Hematopoietic multipotent progenitor cell (in vitro differentiated cells): ENCODE measurements around the gene CTNNA2. TPM values are rescaled to one million over a fixed set of nuclear protein-coding genes. Genes with fewer than 3 reads are reported as not detected.

Source experiments
- DNase-seq, 3 donors: peaks; one replicate each; pipeline ENCODE4 v3.0.0-alpha.2; 2011 to 2015; ENCODE audit warnings: low read depth in 2 of 3, low spot score in 2 of 3
- total RNA-seq: library from RNA; depleted of rRNA; stranded (reverse); fragments of >200 nt; gene quantifications from one replicate; pipeline ENCODE4 v1.2.3, GENCODE V29; 2012

Gene CTNNA2
- total RNA-seq, 1 donor = not detected

DNA sequence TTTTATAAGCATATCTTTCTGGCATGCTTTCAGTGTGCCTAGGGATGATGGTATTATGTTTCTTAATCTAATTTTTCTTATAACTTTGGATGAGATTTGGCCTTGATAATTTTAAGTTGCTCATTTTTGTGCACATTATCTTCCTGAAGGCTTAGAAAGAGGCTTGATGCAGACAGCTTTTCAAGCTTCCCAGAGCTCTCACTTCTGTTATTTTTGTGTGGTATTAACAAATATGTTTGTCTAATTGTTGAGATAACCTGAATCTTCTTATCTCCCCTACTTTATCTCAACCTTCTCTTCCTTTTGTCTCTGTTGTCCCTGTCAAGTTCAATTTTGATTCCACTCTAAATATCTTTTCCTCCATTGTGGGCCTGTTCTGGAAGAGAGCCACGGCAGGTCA, 904.9 kb downstream of the CTNNA2 start:
- DNase-seq = no peak

GRCh38 chr2:80420530-80421208, 907.8 kb downstream of the CTNNA2 start:
- no peak for DNase-seq

- no peak for DNase-seq
Measured at GRCh38 chr2:80429251-80429650, 916.4 kb downstream of the CTNNA2 start.

DNA sequence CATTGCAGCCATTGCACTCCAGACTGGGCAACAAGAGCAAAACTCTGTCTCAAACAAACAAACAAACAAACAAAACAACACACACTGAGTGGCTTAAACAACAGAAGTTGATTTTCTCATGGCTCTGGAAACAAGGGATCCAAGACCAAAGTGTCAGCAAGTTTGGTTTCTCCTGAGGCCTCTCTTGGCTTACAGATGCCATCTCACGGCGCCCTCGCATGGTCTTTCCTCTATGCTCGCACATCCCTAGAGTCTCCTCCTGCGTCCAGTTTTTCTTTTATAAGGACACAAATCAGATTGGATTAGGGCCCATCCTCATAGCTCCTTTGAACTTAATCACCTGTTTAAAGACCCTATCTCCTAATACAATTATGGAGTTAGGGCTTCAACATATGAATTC, 925.1 kb downstream of the CTNNA2 start:
- no peak for DNase-seq

DNA sequence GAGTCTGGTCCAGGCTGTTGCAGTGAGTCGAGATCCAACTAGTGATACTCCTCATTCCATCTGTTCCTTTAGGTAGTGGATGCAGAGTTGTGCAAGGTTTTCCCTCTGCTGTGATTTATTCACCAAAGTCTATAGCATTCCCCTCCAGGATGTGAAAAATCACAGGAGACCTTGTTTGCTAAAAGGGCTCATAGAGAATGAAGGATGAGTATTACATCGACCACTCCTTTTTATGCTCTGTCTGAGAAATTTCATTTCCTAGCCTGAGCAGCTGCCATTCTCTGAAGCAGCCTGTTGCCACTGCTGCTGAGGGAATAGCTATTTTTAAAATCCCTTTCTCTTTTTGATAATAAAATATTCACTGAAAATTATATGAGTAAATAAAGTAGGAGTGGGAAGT, 925.8 kb downstream of the CTNNA2 start:
- no peak for DNase-seq

GRCh38 chr2:80454628-80455027, 941.8 kb downstream of the CTNNA2 start:
- no peak for DNase-seq

DNA sequence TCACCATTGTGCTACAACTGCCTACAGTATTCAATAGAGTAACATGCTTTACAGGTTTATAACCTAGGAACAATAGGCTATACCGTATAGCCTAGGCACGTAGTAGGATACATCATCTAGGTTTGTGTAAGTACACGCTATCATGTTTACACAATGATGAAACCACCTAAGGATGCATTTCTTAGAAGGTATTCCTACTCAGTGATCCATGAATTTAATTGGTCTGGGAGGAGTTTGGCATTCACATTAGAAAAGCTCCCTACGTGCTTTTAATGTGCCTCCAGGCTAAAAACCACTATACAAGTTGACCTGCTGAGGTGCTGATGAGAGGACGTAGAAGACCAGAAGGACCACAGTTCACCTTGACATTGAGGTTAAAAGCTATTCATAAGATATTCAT, 946.2 kb downstream of the CTNNA2 start:
- no peak for DNase-seq

- DNase-seq = no peak
Measured at GRCh38 chr2:80461505-80462197, 948.8 kb downstream of the CTNNA2 start.

DNA sequence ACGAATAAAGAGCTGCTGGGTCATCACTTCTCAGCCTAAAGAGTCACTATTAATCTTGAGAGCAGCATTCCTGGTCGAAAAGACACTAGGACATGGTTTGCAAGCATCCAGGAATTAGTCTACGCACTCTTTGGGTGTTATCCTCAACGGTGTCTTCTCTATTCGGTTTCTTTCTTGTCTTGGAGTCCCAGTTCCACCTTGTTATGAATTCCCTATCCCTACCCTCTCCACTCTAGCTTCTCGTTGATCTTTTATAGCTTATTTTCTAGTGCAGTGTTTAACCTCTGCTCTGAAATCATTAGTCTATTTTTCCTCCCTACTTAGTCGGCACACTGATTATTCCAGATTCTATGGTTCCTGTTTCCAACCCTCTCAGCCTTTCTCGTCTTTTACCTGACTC, 949.8 kb downstream of the CTNNA2 start:
- no peak for DNase-seq

- DNase-seq = no peak
Measured at GRCh38 chr2:80464275-80464674, 951.4 kb downstream of the CTNNA2 start.

DNA sequence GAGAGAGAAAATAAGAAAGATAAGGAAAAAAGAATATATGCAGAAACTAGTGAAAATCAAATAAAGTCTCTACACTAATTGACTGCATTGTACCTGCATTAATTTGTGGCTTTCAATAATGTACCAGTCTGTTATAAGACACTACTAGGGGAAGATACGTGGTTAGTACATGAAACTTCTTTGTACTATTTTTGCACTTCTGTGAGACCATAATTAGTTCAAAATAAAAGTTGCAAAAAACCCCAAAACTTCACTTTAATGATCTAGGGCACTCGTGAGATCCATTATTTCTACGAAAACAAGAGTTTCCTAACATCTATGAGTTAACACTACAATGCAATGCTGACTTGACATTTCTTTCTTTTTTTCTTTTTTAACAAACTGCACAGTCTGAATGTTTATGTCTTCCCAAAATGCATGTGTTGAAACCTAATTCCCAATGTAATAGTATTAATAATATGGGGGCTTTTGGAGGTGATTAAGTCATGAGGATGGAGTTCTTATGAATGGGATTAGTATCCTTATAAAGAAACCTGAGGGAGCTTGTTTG, 954.5 kb downstream of the CTNNA2 start:
- no peak for DNase-seq

DNA sequence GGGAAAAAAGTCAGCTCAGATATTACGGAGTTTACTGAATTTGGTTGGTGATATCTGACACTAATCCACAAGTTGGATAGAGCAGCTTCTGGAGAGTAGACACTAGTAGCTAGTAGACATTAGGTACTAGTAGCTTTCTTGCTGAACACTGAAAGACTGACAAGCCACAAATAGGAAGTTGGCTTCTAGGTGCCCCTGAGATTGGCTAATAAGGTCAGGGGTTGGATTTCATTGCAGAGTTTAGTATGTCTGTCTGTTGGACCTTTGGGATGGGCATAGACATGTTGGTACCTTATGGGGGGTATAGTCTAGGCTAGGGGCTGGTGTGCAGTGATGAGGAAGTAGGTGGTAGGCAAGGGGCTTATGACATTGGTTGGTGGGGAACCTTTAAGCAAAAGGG, 956.6 kb downstream of the CTNNA2 start:
- no peak for DNase-seq

- no peak for DNase-seq
Measured at GRCh38 chr2:80473069-80473468, 960.2 kb downstream of the CTNNA2 start.

- DNase-seq = no peak
Measured at GRCh38 chr2:80473796-80474195, 960.9 kb downstream of the CTNNA2 start.

DNA sequence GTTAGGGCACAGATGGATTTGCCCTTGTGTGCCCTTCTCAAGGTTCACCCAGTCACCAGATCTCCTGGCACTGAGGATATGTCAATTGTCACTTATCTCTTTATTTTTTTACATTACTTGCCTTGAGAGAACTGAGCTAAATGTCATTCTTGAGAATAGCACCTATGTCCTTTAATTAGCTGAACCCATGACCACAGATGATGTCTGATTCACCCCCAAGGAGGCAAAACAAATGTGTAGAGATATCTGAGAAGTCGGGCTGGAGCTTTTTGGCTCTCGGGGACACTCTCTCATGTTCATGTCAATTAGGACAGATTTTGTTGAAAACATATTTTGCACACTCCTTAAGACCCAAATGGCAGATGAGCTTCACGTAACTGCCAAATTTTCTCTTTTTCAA, 963.1 kb downstream of the CTNNA2 start:
- no peak for DNase-seq

- no peak for DNase-seq
Measured at GRCh38 chr2:80476535-80477117, 963.8 kb downstream of the CTNNA2 start.

- DNase-seq = no peak
Measured at GRCh38 chr2:80482276-80482675, 969.4 kb downstream of the CTNNA2 start.

- DNase-seq = no peak
Measured at GRCh38 chr2:80489717-80490116, 976.9 kb downstream of the CTNNA2 start.

GRCh38 chr2:80490964-80491363, 978.1 kb downstream of the CTNNA2 start:
- no peak for DNase-seq

- DNase-seq = no peak
Measured at GRCh38 chr2:80496346-80496745, 983.5 kb downstream of the CTNNA2 start.

- DNase-seq = no peak
Measured at GRCh38 chr2:80496775-80497174, 983.9 kb downstream of the CTNNA2 start.

- DNase-seq = peak in 2 of 3 donors; percentile 33 to 69
Measured at GRCh38 chr2:80499095-80499494, 986.2 kb downstream of the CTNNA2 start.
